Left forelimb (tissue), 1 donor: ENCODE data around the gene ORMDL2.
A peak's percentile ranks its signal among the peaks of the same experiment; 100 is the strongest.
"Not testable (repeated sequence)": the region's sequence is repeated elsewhere in the genome, so short reads cannot be mapped to it uniquely, and the experiment has no call there.

ENCODE experiments used
- DNase-seq: peaks from one replicate; pipeline ENCODE4 v3.0.0-alpha.2; 2018; ENCODE audit warnings: low spot score

ORMDL2 gene

DNA sequence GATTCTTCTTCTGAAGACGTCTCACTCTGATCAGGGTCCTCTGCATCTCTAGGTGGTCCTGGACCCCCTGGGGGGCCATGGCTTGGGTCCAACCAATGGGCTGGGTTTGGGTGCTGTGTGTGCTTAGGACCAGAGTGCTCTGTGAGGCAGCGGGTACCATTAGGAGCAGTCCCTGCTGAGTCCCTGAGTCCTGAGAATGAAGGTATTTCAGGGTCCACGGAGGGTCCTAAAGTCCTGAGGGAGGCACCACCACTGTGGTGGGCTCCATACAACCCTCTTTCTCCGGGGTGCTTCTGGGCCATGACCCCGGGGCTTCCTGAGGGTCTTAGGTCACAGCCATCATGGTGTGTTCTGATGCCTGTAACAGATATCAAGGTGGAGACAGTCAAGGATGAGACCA, 10.5 kb downstream of the ORMDL2 start:
- DNase-seq = no peak

DNA sequence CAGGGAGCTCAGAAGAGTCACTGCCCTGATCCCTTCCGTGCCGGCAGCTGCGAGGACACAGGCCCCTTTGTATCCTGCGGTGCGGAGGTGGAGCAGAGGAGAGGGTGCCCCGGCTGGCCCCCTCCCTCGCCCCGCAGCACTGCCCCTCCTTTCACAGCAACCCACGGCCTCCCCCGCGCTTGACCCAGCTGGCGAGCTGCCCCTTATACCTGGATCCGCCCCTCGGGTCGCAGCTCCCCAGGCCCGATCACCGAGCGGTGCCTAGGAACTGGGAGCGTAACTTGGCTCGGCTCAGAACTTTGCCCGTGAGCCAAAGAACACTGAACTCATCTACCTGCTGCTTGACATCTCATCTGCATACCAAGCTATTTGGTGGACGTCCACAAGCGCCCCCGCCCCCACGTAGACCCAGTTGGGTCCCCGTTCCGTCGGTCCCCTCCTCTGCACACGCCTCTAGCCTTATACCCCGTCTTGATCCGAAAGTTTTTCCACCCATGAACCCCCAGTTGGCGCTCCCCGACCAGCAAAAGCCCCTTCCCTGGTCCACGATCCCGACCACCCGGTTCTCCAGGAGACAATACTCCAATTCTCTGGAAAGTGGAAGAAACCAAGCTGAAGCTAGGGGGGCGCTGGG, 12.2 kb downstream of the ORMDL2 start:
- peak; percentile 87 for DNase-seq

DNA sequence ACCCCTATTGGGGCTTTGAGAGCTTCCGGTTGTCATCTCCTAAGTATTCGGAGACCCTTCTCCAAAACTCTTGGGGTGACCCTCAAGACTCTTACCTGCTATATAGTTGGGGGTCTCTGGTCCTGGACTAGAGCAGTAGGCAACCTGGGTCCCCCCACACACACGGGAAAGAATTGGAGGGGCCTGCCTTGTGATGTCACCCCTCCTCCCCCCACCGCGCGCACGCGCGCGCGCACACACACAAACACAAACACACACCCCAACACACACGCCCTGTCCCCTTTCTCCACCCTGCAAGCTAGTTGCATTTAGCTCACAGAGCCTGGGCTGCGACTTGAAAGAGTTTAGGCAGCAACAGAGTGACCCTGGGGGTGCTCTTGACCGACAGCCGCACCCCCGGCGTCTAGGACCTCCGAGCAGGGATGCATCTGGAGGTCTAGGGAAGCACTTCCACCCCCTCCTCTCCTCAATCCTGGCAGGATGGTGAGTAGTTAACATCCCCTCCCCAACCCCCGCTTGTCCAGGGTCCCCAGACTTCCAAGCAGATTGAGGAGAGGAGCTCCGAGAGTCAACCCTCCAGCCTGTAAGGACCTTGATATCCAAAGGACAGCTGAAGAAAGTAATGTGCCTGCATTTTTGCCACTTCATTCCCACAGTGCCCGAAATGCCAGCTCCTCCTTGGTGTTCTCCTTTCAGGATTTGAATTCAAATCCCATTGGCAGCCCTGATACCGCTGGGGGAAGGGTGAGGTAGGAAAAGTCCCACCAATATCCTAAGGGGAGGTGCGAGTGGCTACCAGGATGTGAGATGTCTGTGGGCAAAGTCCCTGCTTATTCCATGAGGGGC, 13.0 kb downstream of the ORMDL2 start:
- DNase-seq = peak; percentile 92

DNA sequence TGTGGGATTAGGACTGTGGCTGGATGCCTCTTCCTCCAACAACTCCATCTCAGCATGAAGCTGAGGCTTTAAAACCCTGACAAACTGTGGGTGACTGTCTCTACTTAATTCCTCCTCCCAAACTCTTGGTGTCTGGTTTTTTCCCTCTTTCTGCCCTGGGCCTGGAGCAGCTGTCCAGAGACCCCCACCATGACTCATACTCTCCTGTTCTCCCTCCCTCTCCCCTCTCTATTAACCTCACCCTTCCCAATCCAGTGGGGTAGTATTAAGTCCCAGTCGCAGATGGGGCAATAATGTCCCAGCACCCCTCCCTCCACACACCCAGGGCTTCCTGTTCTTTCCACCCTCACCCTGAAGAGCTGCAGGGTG, 13.6 kb downstream of the ORMDL2 start:
- DNase-seq = no peak

DNA sequence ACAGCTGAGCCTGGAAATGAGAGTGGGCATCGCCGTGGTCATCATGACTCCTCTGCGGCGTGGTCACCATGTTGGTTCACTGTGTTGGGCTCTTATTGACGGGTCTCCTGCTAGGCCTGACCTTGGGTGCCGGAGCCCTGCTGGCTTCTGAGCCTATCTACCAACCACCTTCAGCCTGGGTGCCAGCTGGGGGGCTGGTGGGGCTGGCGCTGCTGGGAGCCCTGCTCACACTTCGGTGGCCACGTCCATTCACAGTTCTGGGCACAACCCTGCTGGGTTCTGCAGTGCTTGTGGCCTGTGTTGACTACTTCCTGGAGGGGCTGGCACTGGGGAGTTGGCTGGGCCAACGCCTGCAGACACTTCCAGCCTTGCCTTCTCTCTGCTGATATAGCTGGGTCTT, 15.2 kb downstream of the ORMDL2 start:
- no peak for DNase-seq

DNA sequence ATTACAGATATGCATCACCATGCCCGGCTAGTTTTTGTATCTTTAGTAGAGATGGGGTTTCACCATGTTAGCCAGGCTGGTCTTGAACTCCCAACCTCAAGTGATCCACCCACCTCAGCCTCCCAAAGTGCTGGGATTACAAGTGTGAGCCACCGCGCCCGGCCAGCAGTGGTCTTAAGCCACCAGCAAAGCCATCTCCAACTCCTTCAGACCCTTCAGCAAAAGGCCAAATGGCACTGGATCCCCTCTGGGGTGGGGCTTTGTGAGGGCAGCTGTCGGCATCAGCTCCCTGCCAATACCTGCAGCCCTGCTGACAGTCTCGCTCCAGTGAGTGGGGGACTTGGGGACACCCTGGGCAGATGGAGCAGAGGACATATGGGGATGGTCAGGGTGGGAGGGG, 16.6 kb downstream of the ORMDL2 start:
- not testable (repeated sequence) for DNase-seq

DNA sequence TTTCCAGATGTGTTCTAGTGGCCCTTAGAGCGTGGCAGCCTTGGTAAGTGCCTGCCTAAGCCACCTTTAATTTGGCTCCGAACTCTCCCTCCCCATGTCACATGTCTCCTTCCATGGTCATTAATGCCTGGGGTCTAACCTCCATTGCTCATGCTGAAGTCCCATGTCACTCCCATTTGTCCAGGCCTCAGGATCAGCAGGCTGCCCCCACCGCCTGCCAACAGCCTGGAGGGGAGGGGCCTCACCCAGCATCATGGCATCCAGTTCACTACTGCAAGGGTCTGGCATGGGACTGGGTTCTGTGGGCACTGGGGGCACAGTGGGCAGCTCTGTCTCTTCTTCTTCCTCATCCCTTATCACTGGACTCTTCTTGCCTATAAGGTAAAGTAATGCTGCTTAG, 20.5 kb downstream of the ORMDL2 start:
- DNase-seq = no peak

DNA sequence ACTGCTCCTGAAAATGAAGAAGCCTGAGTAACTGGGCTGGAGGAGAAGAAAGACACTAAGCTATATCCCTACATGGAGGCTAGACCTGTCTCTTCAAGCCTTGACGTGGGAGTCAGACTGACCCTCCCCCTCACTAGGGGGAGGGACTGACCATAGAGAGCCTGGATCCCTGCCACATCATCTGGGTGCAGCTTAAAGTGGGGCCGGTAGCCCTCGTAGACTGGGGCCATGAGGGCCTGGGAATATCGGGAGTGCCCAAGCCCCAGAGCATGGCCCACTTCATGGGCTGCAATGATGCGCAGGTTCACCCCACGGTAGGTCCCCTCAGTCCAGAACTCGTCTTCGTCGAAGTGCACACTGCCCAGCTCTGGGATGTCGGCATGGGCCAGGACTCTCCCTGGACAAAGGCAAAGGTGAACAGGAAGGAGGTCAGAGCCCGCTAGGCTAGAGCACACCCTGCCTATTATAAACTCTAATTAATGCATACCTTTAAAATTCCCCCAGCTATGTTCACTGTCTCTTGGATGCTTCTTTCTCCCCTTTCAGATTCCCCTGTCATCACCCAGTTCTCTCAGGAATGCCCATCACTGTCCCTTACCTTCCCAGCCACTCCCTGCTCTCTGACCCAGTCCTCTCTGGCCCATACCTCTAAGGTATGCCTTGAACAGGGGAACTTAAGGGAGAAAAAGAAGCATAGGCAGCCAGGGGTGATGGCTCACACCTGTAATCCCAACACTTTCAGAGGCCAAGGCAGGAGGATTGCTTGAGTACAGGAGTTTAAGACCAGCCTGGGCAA, 21.7 kb downstream of the ORMDL2 start:
- no peak for DNase-seq

DNA sequence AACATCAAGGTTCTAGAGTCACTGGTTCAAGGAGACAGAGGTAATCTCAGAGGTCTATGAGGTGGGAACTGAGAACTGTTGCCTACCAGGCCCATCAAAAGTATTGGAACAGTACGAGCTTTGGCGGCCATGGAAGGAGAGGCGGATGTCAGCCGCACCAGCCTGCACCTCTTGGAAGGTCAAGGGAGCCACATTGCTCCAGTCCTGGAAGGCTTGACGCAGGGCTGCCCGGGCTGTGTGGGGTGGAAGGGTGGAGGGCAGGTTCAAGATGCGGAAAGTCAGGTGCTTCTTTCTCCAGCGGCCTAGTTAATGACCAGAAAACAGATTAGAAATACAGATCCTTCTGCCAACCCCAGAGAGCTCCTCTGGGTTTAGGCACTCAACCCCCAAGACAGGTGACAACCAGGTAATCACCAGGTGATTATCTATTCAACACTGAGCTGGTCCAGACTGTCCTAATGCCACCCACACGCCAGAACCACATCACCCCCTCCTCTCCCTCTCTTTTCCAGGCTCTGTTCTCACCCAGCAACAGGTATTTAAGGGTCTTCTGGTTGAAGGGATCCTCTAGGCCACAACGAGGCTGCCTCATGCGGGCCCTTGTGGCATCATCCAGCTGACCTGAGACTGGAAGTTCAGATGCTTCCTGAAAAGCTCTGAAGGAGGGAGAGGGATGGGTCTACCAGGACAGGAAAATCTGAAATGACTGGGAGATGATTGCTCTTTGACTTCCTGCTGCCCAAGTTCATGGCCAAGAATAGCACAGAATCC, 22.9 kb downstream of the ORMDL2 start:
- DNase-seq = no peak

DNA sequence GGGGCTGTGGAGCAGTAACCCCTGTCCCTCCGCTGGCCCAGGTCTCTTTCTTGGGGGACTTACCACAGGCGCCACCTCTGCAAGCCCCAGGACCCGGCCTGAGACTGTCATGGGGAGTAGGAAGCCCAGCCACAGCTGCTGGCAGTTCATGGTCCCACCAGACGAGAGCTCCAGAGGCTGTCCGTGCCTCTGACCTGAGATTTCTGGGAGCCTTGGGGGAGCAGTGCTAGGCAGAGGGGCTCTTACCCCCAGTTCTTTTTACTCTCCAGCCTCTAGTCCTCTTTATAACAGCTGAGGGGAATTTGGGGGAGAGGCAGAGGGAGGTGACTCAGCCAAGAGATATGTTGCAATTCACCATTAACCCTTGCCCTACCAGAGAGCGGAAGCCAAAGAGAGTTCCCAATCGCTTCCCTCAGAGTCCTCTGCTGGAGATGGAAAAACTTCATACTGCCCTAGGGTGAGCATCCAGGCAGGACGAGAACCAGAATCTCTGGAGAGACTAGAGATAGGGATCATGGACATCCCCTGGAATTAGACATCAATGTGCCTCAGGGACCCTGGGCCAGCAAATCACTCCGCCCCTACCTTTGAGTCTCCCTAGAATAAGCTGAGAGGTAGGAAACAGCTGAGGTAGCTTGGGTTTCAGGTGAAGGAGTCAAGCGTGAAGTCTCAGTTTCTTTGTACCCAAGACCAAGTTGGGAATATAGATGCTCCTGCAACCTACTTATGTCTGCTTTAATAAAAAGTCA, 25.0 kb downstream of the ORMDL2 start, which contains the start of gene MMP19:
Gene MMP19, minus strand, starts transcription at position 256 of the 749 bp plus-strand sequence. Its CDS starts 106 bp downstream, at position 150.
- no peak for DNase-seq

DNA sequence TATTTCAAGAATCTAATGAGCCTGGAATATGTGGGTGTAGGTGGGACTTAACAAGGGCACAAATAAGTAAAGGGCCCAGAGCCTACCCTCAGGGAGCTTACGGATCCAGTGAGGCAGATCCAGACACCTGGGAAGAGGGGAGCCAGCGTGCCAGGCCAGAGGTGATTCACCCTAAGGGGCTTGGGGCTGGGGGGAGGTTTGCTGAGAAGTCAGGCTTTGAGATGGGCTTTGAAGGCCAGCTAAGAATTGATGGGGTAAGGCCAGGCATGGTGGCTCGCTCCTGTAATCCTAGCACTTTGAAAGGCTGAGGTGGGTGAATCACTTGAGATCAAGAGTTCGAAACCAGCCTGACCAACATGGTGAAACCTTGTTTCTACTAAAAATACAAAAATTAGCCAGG, 25.6 kb downstream of the ORMDL2 start:
- no peak for DNase-seq

DNA sequence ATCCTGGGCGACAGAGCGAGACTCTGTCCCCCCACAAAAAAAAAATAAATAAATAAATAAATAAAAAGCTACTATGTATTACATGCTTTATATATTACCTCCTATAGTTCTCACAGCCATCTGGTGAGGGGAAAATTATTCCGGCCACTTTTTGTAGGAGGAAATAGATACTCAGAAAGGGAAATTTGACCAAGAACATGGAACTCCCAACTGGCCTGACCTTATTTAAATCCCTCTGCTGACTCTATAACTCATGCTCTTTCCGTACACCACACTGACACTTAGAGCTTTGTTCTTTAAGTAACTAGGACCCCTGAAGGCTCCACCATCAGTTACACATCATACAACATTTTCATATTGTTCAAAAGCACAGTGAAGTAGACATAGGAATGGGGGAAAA, 27.1 kb downstream of the ORMDL2 start:
- DNase-seq = no peak

DNA sequence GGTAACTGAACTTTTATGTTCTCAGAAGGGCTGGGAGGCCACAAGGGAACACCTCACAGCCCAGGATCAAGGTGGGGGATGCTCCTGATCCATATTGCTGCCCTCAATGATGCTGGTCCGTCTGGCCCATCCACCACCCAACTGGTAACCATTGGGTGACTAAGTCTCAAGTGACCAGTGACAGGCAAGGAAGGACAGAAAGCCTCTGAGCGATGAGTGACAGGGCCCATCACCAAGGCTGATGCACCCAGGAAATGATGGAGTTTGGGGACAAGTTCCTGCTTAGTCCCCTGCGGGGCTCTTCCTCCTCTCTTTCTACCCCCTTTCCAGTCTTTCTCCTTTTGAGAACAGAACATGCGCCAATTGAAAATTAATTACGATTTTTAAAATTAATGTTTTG, 27.5 kb downstream of the ORMDL2 start:
- no peak for DNase-seq

DNA sequence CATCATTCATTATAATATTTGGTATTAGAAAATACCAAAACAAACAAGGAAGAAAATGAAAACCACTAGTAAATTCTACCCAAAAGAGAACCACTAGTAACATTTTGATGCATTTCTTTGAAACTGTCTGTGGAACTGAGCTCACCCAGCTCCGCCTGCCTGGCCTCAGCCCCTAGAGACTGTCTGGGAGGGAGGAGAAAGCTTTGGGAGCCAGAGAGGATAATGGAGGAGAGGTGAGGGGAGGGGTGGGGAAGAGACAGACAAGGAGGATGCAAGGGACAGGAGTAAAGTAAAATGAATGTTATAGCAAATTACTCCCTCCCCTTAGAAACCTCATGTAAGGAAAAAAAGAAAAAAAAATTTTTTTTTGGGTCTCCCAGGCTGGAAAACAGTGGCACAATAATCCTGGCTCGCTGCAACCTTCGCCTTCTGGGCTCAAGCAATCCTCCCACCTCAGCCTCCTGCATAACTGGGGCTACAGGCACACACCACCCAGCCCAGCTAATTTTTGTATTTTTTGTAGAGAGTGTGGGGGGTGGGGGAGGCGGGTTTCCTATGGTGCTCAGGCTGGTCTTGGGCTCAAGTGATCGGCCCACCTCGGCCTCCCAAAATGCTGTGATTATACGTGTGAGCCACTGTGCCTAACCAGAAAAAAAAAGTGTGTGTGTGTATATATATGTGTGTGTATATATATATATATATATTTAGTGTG, 28.1 kb downstream of the ORMDL2 start:
- DNase-seq = no peak

DNA sequence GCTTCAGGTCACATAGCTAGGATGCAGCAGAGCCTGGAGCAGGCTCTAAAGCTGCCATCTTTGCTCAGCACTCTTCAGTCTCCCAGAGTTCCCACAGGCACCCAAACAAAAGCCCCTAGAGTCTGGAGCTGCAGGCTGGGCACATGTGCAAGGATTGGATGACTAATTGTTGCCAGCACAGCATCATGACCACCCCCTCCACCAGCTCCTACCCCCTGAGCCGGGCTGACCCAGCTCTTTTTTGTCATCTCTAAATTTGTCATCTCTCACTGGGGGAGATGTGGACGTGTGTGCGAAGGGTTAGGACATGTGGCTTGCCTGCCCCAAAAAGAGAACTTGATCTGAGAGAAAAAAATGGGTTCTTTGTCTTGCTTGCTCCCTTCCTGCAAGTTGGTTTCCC, 29.2 kb downstream of the ORMDL2 start:
- no peak for DNase-seq

DNA sequence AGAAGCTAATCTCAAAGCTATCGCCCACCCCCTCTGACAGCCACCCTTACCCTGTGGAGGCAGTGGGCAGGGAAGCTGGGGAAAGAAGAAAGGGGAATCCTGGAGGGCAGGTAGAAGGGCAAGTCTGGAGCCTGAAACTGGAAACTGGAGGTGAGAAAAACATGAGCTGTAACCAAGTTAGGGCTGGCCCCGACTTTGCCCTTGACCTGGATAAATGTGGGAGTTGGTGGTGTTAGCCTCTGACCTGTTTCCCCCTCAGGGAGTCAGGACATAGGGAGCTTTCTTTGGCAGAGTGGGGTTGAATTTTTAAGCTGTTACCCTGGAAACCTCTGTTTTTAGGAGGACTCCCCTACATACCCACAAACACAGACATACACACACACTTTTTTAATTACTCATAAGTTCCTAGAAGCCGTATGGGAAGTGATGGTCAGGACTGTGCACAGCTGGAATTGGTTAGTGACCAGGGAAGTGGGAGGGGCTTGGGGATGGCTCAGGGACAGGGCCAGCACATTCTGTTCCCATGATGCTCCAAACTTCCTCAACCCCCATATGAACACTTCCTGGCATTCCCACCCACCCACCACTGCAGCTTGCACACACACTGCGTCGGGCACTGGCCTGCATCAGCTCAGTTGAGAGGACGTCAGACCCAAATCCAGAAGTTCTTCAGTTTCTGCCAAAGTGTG, 29.9 kb downstream of the ORMDL2 start:
- DNase-seq = peak; percentile 90

DNA sequence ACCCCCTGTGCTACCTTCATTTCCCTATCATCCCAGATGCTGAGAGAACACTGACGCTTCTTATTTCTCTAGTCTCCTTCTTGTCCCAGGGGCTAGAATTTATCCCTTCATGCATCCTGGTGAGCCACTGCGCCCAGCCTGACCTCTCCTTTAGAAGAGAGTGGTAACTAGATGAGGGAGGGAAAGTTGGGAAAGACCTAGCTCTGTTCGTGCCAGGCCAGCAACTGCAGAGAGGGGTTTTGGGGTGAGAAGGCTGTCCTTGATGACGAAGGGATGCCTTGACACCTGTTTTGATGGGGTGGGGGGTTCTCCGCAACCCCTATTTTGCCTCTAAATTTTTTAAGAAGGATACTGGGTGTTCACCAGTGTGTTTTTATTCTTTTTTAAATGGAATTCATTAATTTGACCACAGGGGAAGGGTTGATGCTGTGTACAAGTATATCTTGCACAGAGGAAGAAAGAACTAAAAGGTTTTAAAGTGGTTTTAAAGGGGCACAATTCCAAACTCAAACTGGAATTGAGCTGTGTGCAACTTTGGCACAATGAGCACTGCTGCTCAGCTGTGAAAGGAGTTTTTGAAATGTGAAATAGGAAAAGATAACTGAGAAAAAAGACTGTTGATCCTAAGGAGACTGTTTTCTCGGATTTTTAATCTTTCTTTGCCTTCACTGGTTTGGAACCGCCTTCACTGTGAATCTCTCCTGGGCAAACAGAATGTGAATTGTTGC, 31.9 kb downstream of the ORMDL2 start:
- no peak for DNase-seq

DNA sequence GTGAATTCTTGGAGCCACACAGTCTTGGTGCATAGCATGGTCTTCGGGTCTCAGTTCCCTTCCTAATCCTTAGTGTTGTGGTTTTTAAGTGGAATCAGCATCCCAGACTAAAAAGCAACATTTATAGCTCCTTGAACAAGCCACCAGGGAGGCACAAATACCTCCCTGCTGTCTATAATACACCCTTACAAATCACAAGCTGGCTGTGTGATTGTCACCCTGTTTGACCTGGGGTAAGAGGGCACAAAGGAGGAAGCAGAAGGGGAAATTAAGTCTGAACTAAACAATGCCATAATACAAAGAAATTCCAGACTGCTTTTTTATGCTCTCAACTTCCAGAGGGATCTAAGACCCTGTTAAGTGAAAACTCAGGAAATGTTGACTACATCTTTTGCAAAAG, 32.6 kb downstream of the ORMDL2 start:
- no peak for DNase-seq

DNA sequence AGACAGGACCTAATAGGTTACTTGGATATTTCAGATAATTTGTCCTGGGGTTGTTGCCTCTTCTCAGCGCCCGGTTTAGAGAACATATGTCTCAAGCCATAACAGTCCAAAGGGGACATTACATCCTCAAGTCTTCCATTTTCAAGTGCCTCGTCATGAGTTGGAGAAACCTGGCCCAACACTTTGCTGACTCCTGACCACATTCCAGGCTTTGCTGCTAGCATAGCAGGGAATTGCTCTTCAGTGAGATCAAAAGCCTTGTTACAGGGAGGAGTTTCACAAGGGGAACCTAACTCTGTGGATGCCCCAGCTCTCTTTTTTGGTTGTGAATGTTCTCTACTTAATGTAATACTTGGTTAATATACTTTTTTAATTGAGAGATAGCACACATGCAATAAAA, 33.1 kb downstream of the ORMDL2 start:
- DNase-seq = no peak
